ENCODE data around the gene ASXL1. TPM values are rescaled to one million over a fixed set of nuclear protein-coding genes. Genes with fewer than 3 reads are reported as not detected.

Gene ASXL1
- total and polyA plus RNA-seq, 9 of the 15 experiments (the other 6 are each of a cell fraction or from before 2014, with no cell fraction given) = 6.5 to 65.3 (median 32.3) TPM

DNA sequence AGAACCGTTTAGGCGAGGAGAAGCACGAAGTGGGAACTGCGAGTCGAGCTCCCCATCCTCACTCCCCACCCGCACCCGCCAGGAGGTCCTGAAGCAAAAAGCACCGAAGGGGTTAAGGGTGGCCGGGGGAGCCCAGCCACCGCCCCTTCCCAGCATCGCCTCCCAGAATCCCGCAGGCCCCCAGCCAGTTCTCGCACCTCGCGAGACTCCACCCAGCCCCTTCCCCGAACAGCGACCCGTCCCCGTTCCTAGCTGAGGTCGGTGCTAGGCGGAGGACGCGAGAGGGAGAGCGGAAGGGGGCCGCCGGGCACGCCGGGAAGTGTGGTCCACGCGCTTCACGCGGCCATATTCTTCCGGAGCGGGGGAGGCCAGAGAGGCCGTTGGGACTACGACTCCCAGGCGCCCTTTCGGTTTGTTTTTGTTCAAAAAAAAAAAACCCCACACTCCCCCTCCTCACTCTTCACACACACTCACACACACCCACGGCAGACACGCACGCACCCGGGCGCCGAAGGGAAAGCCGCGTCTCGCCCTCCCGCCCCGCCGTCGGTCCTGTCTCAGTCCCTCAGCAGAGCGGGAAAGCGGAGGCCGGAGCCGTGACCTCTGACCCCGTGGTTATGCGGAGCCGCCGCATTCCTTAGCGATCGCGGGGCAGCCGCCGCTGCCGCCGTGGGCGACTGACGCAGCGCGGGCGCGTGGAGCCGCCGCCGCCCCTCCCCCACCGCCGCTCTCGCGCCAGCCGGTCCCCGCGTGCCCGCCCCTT, at the start of gene ASXL1 (continued):
- TF ChIP-seq, protein P1, sequence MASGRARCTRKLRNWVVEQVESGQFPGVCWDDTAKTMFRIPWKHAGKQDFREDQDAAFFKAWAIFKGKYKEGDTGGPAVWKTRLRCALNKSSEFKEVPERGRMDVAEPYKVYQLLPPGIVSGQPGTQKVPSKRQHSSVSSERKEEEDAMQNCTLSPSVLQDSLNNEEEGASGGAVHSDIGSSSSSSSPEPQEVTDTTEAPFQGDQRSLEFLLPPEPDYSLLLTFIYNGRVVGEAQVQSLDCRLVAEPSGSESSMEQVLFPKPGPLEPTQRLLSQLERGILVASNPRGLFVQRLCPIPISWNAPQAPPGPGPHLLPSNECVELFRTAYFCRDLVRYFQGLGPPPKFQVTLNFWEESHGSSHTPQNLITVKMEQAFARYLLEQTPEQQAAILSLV (tag; IDR thresholded peaks at IDR 0.05) = no peak
- TF ChIP-seq PHB2 (IDR thresholded peaks at IDR 0.05; ENCODE audit: low read depth) (no peak), RAD51 (IDR thresholded peaks at IDR 0.05; ENCODE audit: borderline replicate concordance, low read depth) (no peak), PHB (CRISPR knock-in tag; IDR thresholded peaks at IDR 0.05) (no peak), ZNF232 (CRISPR knock-in tag; IDR thresholded peaks at IDR 0.05) (no peak), MTA1 (IDR thresholded peaks at IDR 0.05; ENCODE audit: borderline replicate concordance) (peak; percentile 79), NCOA4 (IDR thresholded peaks at IDR 0.05; ENCODE audit: partially characterized antibody) (no peak), RFX5 (IDR thresholded peaks at IDR 0.05; ENCODE audit: low read depth, low read length) (no peak), ZSCAN29 (IDR thresholded peaks at IDR 0.05) (no peak), ESRRB (CRISPR knock-in tag; IDR thresholded peaks at IDR 0.05; ENCODE audit: borderline replicate concordance) (no peak), HIVEP1 (CRISPR knock-in tag; IDR thresholded peaks at IDR 0.05) (no peak), ZNF41 (CRISPR knock-in tag; conservative IDR thresholded peaks at IDR 0.05) (no peak), ZNF445 (CRISPR knock-in tag; IDR thresholded peaks at IDR 0.05; ENCODE audit: low read depth) (no peak), EGR1 (conservative IDR thresholded peaks at IDR 0.05) (peak; percentile 93), PTTG1 (tag; IDR thresholded peaks at IDR 0.05; ENCODE audit: low read depth) (no peak), ZNF384 (IDR thresholded peaks at IDR 0.05; ENCODE audit: low read depth, low read length) (peak; percentile 96), COPS2 (conservative IDR thresholded peaks at IDR 0.05) (no peak), TCF7L2 (IDR thresholded peaks at IDR 0.05; ENCODE audit: low read depth, low read length) (0 out of 2 replicates have a peak, but pooled peaks have one; percentile 48)
- TF ChIP-seq, protein P2, sequence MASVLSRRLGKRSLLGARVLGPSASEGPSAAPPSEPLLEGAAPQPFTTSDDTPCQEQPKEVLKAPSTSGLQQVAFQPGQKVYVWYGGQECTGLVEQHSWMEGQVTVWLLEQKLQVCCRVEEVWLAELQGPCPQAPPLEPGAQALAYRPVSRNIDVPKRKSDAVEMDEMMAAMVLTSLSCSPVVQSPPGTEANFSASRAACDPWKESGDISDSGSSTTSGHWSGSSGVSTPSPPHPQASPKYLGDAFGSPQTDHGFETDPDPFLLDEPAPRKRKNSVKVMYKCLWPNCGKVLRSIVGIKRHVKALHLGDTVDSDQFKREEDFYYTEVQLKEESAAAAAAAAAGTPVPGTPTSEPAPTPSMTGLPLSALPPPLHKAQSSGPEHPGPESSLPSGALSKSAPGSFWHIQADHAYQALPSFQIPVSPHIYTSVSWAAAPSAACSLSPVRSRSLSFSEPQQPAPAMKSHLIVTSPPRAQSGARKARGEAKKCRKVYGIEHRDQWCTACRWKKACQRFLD (CRISPR knock-in tag; IDR thresholded peaks at IDR 0.05) = no peak; the same call in 1 of the 2 replicates
- TF ChIP-seq, protein P3, sequence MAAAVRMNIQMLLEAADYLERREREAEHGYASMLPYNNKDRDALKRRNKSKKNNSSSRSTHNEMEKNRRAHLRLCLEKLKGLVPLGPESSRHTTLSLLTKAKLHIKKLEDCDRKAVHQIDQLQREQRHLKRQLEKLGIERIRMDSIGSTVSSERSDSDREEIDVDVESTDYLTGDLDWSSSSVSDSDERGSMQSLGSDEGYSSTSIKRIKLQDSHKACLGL (CRISPR knock-in tag; IDR thresholded peaks at IDR 0.05; ENCODE audit: borderline replicate concordance, poor library complexity, severe bottlenecking) = no peak
- TF ChIP-seq, protein P4, sequence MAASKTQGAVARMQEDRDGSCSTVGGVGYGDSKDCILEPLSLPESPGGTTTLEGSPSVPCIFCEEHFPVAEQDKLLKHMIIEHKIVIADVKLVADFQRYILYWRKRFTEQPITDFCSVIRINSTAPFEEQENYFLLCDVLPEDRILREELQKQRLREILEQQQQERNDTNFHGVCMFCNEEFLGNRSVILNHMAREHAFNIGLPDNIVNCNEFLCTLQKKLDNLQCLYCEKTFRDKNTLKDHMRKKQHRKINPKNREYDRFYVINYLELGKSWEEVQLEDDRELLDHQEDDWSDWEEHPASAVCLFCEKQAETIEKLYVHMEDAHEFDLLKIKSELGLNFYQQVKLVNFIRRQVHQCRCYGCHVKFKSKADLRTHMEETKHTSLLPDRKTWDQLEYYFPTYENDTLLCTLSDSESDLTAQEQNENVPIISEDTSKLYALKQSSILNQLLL (CRISPR knock-in tag; IDR thresholded peaks at IDR 0.05; ENCODE audit: borderline replicate concordance) = no peak
- TF ChIP-seq, protein P5, sequence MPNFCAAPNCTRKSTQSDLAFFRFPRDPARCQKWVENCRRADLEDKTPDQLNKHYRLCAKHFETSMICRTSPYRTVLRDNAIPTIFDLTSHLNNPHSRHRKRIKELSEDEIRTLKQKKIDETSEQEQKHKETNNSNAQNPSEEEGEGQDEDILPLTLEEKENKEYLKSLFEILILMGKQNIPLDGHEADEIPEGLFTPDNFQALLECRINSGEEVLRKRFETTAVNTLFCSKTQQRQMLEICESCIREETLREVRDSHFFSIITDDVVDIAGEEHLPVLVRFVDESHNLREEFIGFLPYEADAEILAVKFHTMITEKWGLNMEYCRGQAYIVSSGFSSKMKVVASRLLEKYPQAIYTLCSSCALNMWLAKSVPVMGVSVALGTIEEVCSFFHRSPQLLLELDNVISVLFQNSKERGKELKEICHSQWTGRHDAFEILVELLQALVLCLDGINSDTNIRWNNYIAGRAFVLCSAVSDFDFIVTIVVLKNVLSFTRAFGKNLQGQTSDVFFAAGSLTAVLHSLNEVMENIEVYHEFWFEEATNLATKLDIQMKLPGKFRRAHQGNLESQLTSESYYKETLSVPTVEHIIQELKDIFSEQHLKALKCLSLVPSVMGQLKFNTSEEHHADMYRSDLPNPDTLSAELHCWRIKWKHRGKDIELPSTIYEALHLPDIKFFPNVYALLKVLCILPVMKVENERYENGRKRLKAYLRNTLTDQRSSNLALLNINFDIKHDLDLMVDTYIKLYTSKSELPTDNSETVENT (CRISPR knock-in tag; IDR thresholded peaks at IDR 0.05) = 0 out of 2 replicates have a peak, but pooled peaks have one; percentile 29
